DOHH2 (cell line): ENCODE results near the gene CTSF.

Experiments
- H3F3A ChIP-seq: fragments of 200-600 bp; sonication (generic), shearing (Covaris generic); 2 replicates; pipeline ENCODE4 v1.6.0; 2016; ENCODE audit warnings: antibody characterized with exemption, mild to moderate bottlenecking; ENCODE audit not compliant: control insufficient read depth, insufficient read depth
- H3K27ac ChIP-seq: fragments of 200-600 bp; sonication (generic); 2 replicates; pipeline ENCODE4 v1.5.1; 2014; ENCODE audit warnings: low read depth, mild to moderate bottlenecking, low read length, moderate library complexity
- H3K27me3 ChIP-seq: fragments of 200-600 bp; sonication (generic); 2 replicates; pipeline ENCODE4 v1.6.1; 2014; ENCODE audit warnings: mild to moderate bottlenecking, low read length, mixed read lengths; ENCODE audit not compliant: control insufficient read depth
- H3K36me3 ChIP-seq: fragments of 200-600 bp; sonication (generic); 2 replicates; pipeline ENCODE4 v1.6.1; 2014; ENCODE audit warnings: mild to moderate bottlenecking, low read length, moderate library complexity, mixed read lengths; ENCODE audit not compliant: control insufficient read depth
- H3K4me1 ChIP-seq: fragments of 200-600 bp; sonication (generic); 2 replicates; pipeline ENCODE4 v1.6.1; 2014; ENCODE audit warnings: mild to moderate bottlenecking, low read length, mixed read lengths; ENCODE audit not compliant: control insufficient read depth
- H3K4me2 ChIP-seq: fragments of 200-600 bp; sonication (generic); 2 replicates; pipeline ENCODE4 v1.6.0; 2014; ENCODE audit warnings: mild to moderate bottlenecking, low read length, moderate library complexity
- H3K4me3 ChIP-seq: fragments of 200-600 bp; sonication (generic); 2 replicates; pipeline ENCODE4 v1.5.1; 2014; ENCODE audit warnings: mild to moderate bottlenecking, low read length, mixed read lengths
- H3K79me2 ChIP-seq: fragments of 200-600 bp; sonication (generic); 2 replicates; pipeline ENCODE4 v1.6.1; 2014; ENCODE audit warnings: mild to moderate bottlenecking, low read length, mixed read lengths; ENCODE audit not compliant: control insufficient read depth
- H3K9me2 ChIP-seq: fragments of 200-600 bp; sonication (generic); replicated peaks from 2 replicates; pipeline ENCODE4 v1.6.1; 2014; ENCODE audit warnings: mild to moderate bottlenecking, low read length, mixed read lengths; ENCODE audit not compliant: control insufficient read depth
- H3K9me3 ChIP-seq: fragments of 200-600 bp; sonication (generic); 2 replicates; pipeline ENCODE4 v1.6.1; 2014; ENCODE audit warnings: antibody characterized with exemption, low read length, mixed read lengths; ENCODE audit not compliant: control insufficient read depth, insufficient read depth
- H4K20me1 ChIP-seq: fragments of 200-600 bp; sonication (generic); 2 replicates; pipeline ENCODE4 v1.6.0; 2014; ENCODE audit warnings: low read depth, mild to moderate bottlenecking, antibody characterized with exemption, low read length, moderate library complexity; ENCODE audit not compliant: control insufficient read depth, insufficient read depth
- EZH2phosphoT487 ChIP-seq: fragments of 200-600 bp; sonication (generic); IDR thresholded peaks from 2 replicates; pipeline ENCODE4 v1.6.1; 2017; ENCODE audit warnings: borderline replicate concordance, mild to moderate bottlenecking, antibody characterized with exemption, low read length, moderate library complexity, mixed read lengths
- TF ChIP-seq, protein P1 (sequence below): fragments of 200-600 bp; sonication (generic); IDR thresholded peaks from one replicate; pipeline ENCODE4 v1.5.1; 2014; ENCODE audit warnings: antibody characterized with exemption, mild to moderate bottlenecking, low read depth, low read length; ENCODE audit not compliant: poor library complexity, severe bottlenecking

CTSF gene

DNA sequence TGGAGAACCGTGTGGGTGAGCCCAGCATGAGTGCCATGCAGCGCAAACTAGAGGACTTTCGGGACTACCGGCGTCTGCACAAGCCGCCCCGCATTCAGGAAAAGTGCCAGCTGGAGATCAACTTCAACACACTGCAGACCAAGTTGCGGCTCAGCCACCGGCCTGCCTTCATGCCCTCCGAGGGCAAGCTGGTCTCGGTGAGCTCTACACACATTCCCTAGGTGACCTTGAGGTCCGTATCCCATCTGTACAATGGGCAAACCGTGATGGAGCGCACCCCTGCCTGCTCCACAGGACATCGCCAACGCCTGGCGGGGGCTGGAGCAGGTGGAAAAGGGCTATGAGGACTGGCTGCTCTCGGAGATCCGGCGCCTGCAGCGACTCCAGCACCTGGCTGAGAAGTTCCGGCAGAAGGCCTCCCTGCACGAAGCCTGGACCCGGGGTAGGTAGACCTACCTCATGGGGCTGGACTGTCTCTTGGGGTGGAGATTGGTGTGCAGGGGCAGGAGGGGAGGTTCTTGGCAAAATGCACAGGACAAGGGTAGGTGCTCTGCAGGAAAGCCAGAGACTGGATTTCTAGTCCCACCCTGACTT lies 10.6 kb downstream of the CTSF start:
- Histone ChIP-seq H3K9me2 (no peaks in the 10 kb centered on the region), H3K27me3 (0 out of 2 replicates have a peak, but pooled peaks cover 3% of the 10 kb centered on the region), H3K4me2 (no peak overlapping the region), H3K36me3 (no peaks in the 10 kb centered on the region), H4K20me1 (no peaks in the 10 kb centered on the region), H3F3A (no peaks in the 10 kb centered on the region), H3K27ac (no peak overlapping the region), H3K4me3 (no peak overlapping the region), H3K79me2 (no peaks in the 10 kb centered on the region), H3K9me3 (no peaks in the 10 kb centered on the region), H3K4me1 (no peaks in the 10 kb centered on the region)
- TF ChIP-seq EZH2phosphoT487: no peak
- TF ChIP-seq, protein P1, sequence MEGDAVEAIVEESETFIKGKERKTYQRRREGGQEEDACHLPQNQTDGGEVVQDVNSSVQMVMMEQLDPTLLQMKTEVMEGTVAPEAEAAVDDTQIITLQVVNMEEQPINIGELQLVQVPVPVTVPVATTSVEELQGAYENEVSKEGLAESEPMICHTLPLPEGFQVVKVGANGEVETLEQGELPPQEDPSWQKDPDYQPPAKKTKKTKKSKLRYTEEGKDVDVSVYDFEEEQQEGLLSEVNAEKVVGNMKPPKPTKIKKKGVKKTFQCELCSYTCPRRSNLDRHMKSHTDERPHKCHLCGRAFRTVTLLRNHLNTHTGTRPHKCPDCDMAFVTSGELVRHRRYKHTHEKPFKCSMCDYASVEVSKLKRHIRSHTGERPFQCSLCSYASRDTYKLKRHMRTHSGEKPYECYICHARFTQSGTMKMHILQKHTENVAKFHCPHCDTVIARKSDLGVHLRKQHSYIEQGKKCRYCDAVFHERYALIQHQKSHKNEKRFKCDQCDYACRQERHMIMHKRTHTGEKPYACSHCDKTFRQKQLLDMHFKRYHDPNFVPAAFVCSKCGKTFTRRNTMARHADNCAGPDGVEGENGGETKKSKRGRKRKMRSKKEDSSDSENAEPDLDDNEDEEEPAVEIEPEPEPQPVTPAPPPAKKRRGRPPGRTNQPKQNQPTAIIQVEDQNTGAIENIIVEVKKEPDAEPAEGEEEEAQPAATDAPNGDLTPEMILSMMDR: no peak

DNA sequence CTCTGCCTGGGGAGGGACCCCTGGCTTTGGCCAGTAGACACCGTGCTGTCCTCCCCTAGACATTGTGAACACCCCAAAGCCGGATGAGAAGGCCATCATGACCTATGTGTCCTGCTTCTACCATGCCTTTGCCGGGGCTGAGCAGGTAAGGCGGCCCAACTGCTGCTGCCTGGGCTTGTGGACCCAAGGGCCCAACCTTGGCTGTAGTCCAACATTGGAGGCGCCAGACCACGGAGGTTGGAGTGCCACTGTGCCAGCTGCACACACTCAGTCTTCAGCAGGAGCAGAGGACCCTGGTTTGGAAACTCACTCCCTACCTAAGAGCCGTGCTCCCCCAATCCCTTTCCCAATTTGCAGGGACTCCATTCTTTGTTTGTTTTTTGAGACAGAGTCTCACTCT lies 12.3 kb downstream of the CTSF start:
- Histone ChIP-seq H3K4me1 (no peaks in the 10 kb centered on the region), H3K4me3 (no peak overlapping the region), H3K27me3 (0 out of 2 replicates have a peak, but pooled peaks cover 3% of the 10 kb centered on the region), H3K36me3 (no peaks in the 10 kb centered on the region), H4K20me1 (no peaks in the 10 kb centered on the region), H3K9me2 (no peaks in the 10 kb centered on the region), H3K27ac (no peak overlapping the region), H3F3A (no peaks in the 10 kb centered on the region), H3K9me3 (no peaks in the 10 kb centered on the region), H3K79me2 (no peaks in the 10 kb centered on the region), H3K4me2 (no peak overlapping the region)
- no peak for TF ChIP-seq EZH2phosphoT487
- TF ChIP-seq, protein P1: no peak

DNA sequence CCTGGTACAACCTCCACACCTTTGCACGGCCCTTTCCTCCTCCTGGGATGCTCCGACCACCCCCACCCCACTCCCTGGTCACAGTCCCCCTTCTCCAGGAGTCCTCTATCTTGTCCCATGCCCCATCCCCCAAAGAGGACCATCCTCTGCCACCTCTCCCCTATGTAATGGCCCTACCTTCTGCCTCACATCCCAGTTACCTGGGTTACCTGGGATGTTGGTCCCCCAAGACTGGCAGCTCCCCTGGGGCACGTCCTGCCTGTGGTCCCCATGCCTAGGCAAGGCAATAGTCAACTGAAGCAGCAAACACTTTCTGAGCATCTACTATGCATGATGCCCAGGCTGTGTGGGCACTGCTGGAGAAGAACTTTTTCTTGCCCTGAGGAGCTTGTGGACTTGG lies 13.0 kb downstream of the CTSF start:
- H3K4me2 ChIP-seq: no peak overlapping the region

More for the DNA sequence above, 13.0 kb downstream of the CTSF start:
- H3K4me3 ChIP-seq: no peak overlapping the region
- H3K9me2 ChIP-seq: no peaks in the 10 kb centered on the region
- no peaks in the 10 kb centered on the region for H3K4me1 ChIP-seq
- H4K20me1 ChIP-seq: no peaks in the 10 kb centered on the region
- no peaks in the 10 kb centered on the region for H3F3A ChIP-seq
- no peaks in the 10 kb centered on the region for H3K9me3 ChIP-seq
- TF ChIP-seq, protein P1: no peak
- TF ChIP-seq EZH2phosphoT487: no peak
- H3K27me3 ChIP-seq: 0 out of 2 replicates have a peak, but pooled peaks cover 7% of the 10 kb centered on the region
- H3K79me2 ChIP-seq: no peaks in the 10 kb centered on the region
- no peaks in the 10 kb centered on the region for H3K36me3 ChIP-seq
- H3K27ac ChIP-seq: no peak overlapping the region
